MM.1S (cell line): ENCODE results near the gene PIWIL1.

ENCODE experiments used
- DNase-seq: peaks from one replicate; pipeline ENCODE4 v3.0.0-alpha.2; 2015
- H2AFZ ChIP-seq: fragments of 300-600 bp; sonication (generic); 2 replicates; pipeline ENCODE4 v1.6.0; 2016; ENCODE audit warnings: antibody characterized with exemption, low read length
- H3F3A ChIP-seq: fragments of 300-600 bp; sonication (generic); 2 replicates; pipeline ENCODE4 v1.6.1; 2016; ENCODE audit warnings: mild to moderate bottlenecking, antibody characterized with exemption, low read length, moderate library complexity, mixed read lengths; ENCODE audit not compliant: insufficient read depth
- H3K27ac ChIP-seq: fragments of 300-600 bp; sonication (generic); 2 replicates; pipeline ENCODE4 v1.5.1; 2016; ENCODE audit warnings: mild to moderate bottlenecking, low read length
- H3K27me3 ChIP-seq: fragments of 300-600 bp; sonication (generic); replicated peaks from 2 replicates; pipeline ENCODE4 v1.6.0; 2016; ENCODE audit warnings: low read length; ENCODE audit not compliant: insufficient read depth
- H3K36me3 ChIP-seq: fragments of 300-600 bp; sonication (generic); replicated peaks from 2 replicates; pipeline ENCODE4 v1.6.1; 2016; ENCODE audit warnings: mild to moderate bottlenecking, low read length, mixed read lengths; ENCODE audit not compliant: insufficient read depth
- H3K4me1 ChIP-seq: fragments of 300-600 bp; sonication (generic); 2 replicates; pipeline ENCODE4 v1.6.1; 2016; ENCODE audit warnings: low read length, mixed read lengths
- H3K4me2 ChIP-seq: fragments of 300-600 bp; sonication (generic); 2 replicates; pipeline ENCODE4 v1.6.0; 2016; ENCODE audit warnings: low read depth, low read length
- H3K4me3 ChIP-seq: fragments of 300-600 bp; sonication (generic); 2 replicates; pipeline ENCODE4 v1.5.1; 2016; ENCODE audit warnings: low read length, mixed read lengths
- H3K79me2 ChIP-seq: fragments of 300-600 bp; sonication (generic); 2 replicates; pipeline ENCODE4 v1.6.1; 2016; ENCODE audit warnings: mixed run types, low read length, mixed read lengths
- H3K9ac ChIP-seq: fragments of 300-600 bp; sonication (generic); 2 replicates; pipeline ENCODE4 v1.6.1; 2016; ENCODE audit warnings: low read length, mixed read lengths
- H3K9me2 ChIP-seq: fragments of 300-600 bp; sonication (generic); replicated peaks from 2 replicates; pipeline ENCODE4 v1.6.1; 2016; ENCODE audit warnings: mild to moderate bottlenecking, low read length, mixed read lengths; ENCODE audit not compliant: insufficient read depth
- H3K9me3 ChIP-seq: fragments of 300-600 bp; sonication (generic); replicated peaks from 2 replicates; pipeline ENCODE4 v1.6.1; 2016; ENCODE audit warnings: mild to moderate bottlenecking, low read length, mixed read lengths; ENCODE audit not compliant: insufficient read depth
- H4K20me1 ChIP-seq: fragments of 300-600 bp; sonication (generic); 2 replicates; pipeline ENCODE4 v1.6.1; 2016; ENCODE audit warnings: mild to moderate bottlenecking, low read length, moderate library complexity, mixed read lengths; ENCODE audit not compliant: insufficient read depth
- CTCF ChIP-seq: fragments of 300-600 bp; sonication (generic); IDR thresholded peaks from 2 replicates; pipeline ENCODE4 v1.5.1; 2016; ENCODE audit warnings: antibody characterized with exemption, low read length, mixed read lengths
- EZH2 ChIP-seq: fragments of 300-600 bp; sonication (generic); optimal IDR thresholded peaks from 2 replicates; pipeline ENCODE3; 2017; ENCODE audit warnings: low read depth, mild to moderate bottlenecking, antibody characterized with exemption, low read length, mixed read lengths
- EZH2phosphoT487 ChIP-seq: fragments of 300-600 bp; sonication (generic); IDR thresholded peaks from 2 replicates; pipeline ENCODE4 v1.6.1; 2018; ENCODE audit warnings: antibody characterized with exemption, low read length

PIWIL1 gene

GRCh38 chr12:130342842-130343241 is 5.2 kb downstream of the PIWIL1 start:
- H3F3A ChIP-seq, result no peaks in the 10 kb centered on the region
- no peaks in the 10 kb centered on the region for H3K4me1 ChIP-seq
- DNase-seq, result no peak
- no peak overlapping the region for H3K4me2 ChIP-seq
- no peak overlapping the region for H2AFZ ChIP-seq
- no peaks in the 10 kb centered on the region for H3K79me2 ChIP-seq
- no peak for TF ChIP-seq EZH2
- no peak for TF ChIP-seq CTCF
- TF ChIP-seq EZH2phosphoT487, result no peak
- H3K9me2 ChIP-seq, result no peaks in the 10 kb centered on the region
- no peaks in the 10 kb centered on the region for H3K36me3 ChIP-seq
- H4K20me1 ChIP-seq, result no peaks in the 10 kb centered on the region
- H3K27ac ChIP-seq, result no peak overlapping the region
- no peaks in the 10 kb centered on the region for H3K27me3 ChIP-seq
- H3K4me3 ChIP-seq, result no peak overlapping the region
- H3K9me3 ChIP-seq, result no peaks in the 10 kb centered on the region
- H3K9ac ChIP-seq, result no peak overlapping the region

- no peak for DNase-seq
- H3K27ac ChIP-seq, result no peak overlapping the region
Observed at GRCh38 chr12:130344529-130344928, 6.8 kb downstream of the PIWIL1 start.

GRCh38 chr12:130345292-130345691 is 7.6 kb downstream of the PIWIL1 start:
- H3K27me3 ChIP-seq, result no peaks in the 10 kb centered on the region
- no peak overlapping the region for H3K4me3 ChIP-seq
- H3K9me2 ChIP-seq, result no peaks in the 10 kb centered on the region
- H3K79me2 ChIP-seq, result no peaks in the 10 kb centered on the region
- no peak overlapping the region for H3K27ac ChIP-seq
- no peak overlapping the region for H3K9ac ChIP-seq
- DNase-seq, result no peak
- no peaks in the 10 kb centered on the region for H3K4me1 ChIP-seq
- H4K20me1 ChIP-seq, result no peaks in the 10 kb centered on the region
- H3K36me3 ChIP-seq, result no peaks in the 10 kb centered on the region
- no peak overlapping the region for H3K4me2 ChIP-seq
- H3K9me3 ChIP-seq, result no peaks in the 10 kb centered on the region
- TF ChIP-seq CTCF (no peak), EZH2phosphoT487 (no peak), EZH2 (no peak)
- no peaks in the 10 kb centered on the region for H3F3A ChIP-seq
- H2AFZ ChIP-seq, result no peak overlapping the region

More at GRCh38 chr12:130344529-130344928, 6.8 kb downstream of the PIWIL1 start:
- Histone ChIP-seq H3K36me3 (no peaks in the 10 kb centered on the region), H3K27me3 (no peaks in the 10 kb centered on the region), H3K4me2 (no peak overlapping the region), H4K20me1 (no peaks in the 10 kb centered on the region), H3K9me3 (no peaks in the 10 kb centered on the region), H3K9me2 (no peaks in the 10 kb centered on the region), H3F3A (no peaks in the 10 kb centered on the region), H3K4me1 (no peaks in the 10 kb centered on the region), H3K9ac (no peak overlapping the region), H3K4me3 (no peak overlapping the region), H2AFZ (no peak overlapping the region), H3K79me2 (no peaks in the 10 kb centered on the region)
- TF ChIP-seq EZH2phosphoT487 (no peak), EZH2 (no peak), CTCF (no peak)
